ENCODE data around the gene SAMHD1. TPM values are rescaled to one million over a fixed set of nuclear protein-coding genes. Genes with fewer than 3 reads are reported as not detected.

The SAMHD1 gene
- total and polyA plus RNA-seq, 4 donors = 14.7 to 51.2 (median 27.7) TPM

- H3K36me3 ChIP-seq (ENCODE audit: control insufficient read depth in 4 of 4, insufficient read depth in 3 of 4, low read depth in 1 of 4, low read length in 3 of 4) = no peaks in the 10 kb centered on the region
- 72% methylated on average over 17 of the region's 17 CpGs for WGBS
- no peaks in the 10 kb centered on the region for H3K27me3 ChIP-seq (ENCODE audit: control insufficient read depth in 4 of 4, insufficient read depth in 4 of 4, low read length in 3 of 4)
- DNase-seq (ENCODE audit: low spot score) = no peak
- H3K4me1 ChIP-seq (ENCODE audit: control insufficient read depth in 4 of 4, insufficient read depth in 4 of 4, low read length in 3 of 4) = peaks cover 0 to 12% (median 2%) of the 10 kb centered on the region in 4 donors
- no peak overlapping the region for H3K9ac ChIP-seq (ENCODE audit: low read depth in 1 of 2, low read length in 2 of 2)
- no peaks in the 10 kb centered on the region for H3K9me3 ChIP-seq (ENCODE audit: control insufficient read depth in 4 of 4, low read length in 3 of 4)
- no peak overlapping the region for H3K4me3 ChIP-seq (ENCODE audit: low read depth in 1 of 3, low read length in 3 of 3)
- TF ChIP-seq RAD21 (IDR thresholded peaks at IDR 0.05) (no peak), NR2F2 (IDR thresholded peaks at IDR 0.05) (peak; percentile 31), FOXA2 (IDR thresholded peaks at IDR 0.05) (no peak), ATF3 (IDR thresholded peaks at IDR 0.05) (no peak), GABPA (IDR thresholded peaks at IDR 0.05 in 1 of 2, conservative IDR thresholded peaks at IDR 0.05 in 1 of 2) (no peak), ZBTB33 (IDR thresholded peaks at IDR 0.05) (no peak)
- no peak overlapping the region for H3K27ac ChIP-seq (ENCODE audit: low read depth in 1 of 2, low read length in 2 of 2)
These were observed 94.5 kb downstream of the SAMHD1 start for GRCh38 chr20:36856691-36857635.

- 81% methylated on average over 3 of the region's 3 CpGs for WGBS
- Histone ChIP-seq H3K4me1 (ENCODE audit: control insufficient read depth in 4 of 4, insufficient read depth in 4 of 4, low read length in 3 of 4) (peaks cover 0 to 7% (median 2%) of the 10 kb centered on the region in 4 donors), H3K9me3 (ENCODE audit: control insufficient read depth in 4 of 4, low read length in 3 of 4) (no peaks in the 10 kb centered on the region), H3K9ac (ENCODE audit: low read depth in 1 of 2, low read length in 2 of 2) (no peak overlapping the region), H3K27ac (ENCODE audit: low read depth in 1 of 2, low read length in 2 of 2) (peak overlapping the region in 1 of 2 donors; percentile 29), H3K27me3 (ENCODE audit: control insufficient read depth in 4 of 4, insufficient read depth in 4 of 4, low read length in 3 of 4) (no peaks in the 10 kb centered on the region), H3K36me3 (ENCODE audit: control insufficient read depth in 4 of 4, insufficient read depth in 3 of 4, low read depth in 1 of 4, low read length in 3 of 4) (no peaks in the 10 kb centered on the region), H3K4me3 (ENCODE audit: low read depth in 1 of 3, low read length in 3 of 3) (no peak overlapping the region)
- TF ChIP-seq MAX (IDR thresholded peaks at IDR 0.05) = no peak
- TF ChIP-seq JUND (IDR thresholded peaks at IDR 0.05) = no peak
- no peak for TF ChIP-seq SP1 (IDR thresholded peaks at IDR 0.05)
- no peak for TF ChIP-seq HNF4A (conservative IDR thresholded peaks at IDR 0.05)
- TF ChIP-seq GABPA (IDR thresholded peaks at IDR 0.05 in 1 of 2, conservative IDR thresholded peaks at IDR 0.05 in 1 of 2) = no peak
- no peak for TF ChIP-seq ZBTB33 (IDR thresholded peaks at IDR 0.05)
- TF ChIP-seq RAD21 (IDR thresholded peaks at IDR 0.05) = no peak
- TF ChIP-seq REST (IDR thresholded peaks at IDR 0.05) = no peak
- no peak for TF ChIP-seq CTCF (IDR thresholded peaks at IDR 0.05; ENCODE audit: low read depth, low read length, missing input control)
- no peak for TF ChIP-seq FOXA1 (IDR thresholded peaks at IDR 0.05)
- TF ChIP-seq YY1 (IDR thresholded peaks at IDR 0.05) = no peak
- no peak for TF ChIP-seq NR2F2 (IDR thresholded peaks at IDR 0.05)
- TF ChIP-seq FOXA2 (IDR thresholded peaks at IDR 0.05) = no peak
- no peak for TF ChIP-seq HNF4G (IDR thresholded peaks at IDR 0.05)
- no peak for TF ChIP-seq RXRA (IDR thresholded peaks at IDR 0.05)
- no peak for TF ChIP-seq TAF1 (conservative IDR thresholded peaks at IDR 0.05)
- DNase-seq (ENCODE audit: low spot score) = no peak
These were observed 95.3 kb downstream of the SAMHD1 start for GRCh38 chr20:36856195-36856594.
